A673 (cell line): ENCODE results near the gene SLC17A8.

Experiments used
- CTCF ChIP-seq: fragments of 300-800, 200-600 bp; sonication (generic); conservative IDR thresholded peaks from 2 replicates; pipeline ENCODE4 v1.5.1; 2017; ENCODE audit warnings: low read depth, mild to moderate bottlenecking, antibody characterized with exemption, low read length, moderate library complexity, mixed read lengths
- EZH2 ChIP-seq: fragments of 200-600 bp; sonication (generic); IDR thresholded peaks from 2 replicates; pipeline ENCODE4 v1.6.1; 2017; ENCODE audit warnings: borderline replicate concordance, low read depth, mild to moderate bottlenecking, mixed read lengths, antibody characterized with exemption, low read length; ENCODE audit not compliant: poor library complexity, severe bottlenecking

GRCh38 chr12:100348657-100349454, 8.0 kb upstream of the SLC17A8 start:
- TF ChIP-seq CTCF = peak; percentile 54
- TF ChIP-seq EZH2 = no peak
